Measurements from ENCODE around the gene NOP53. TPM values are rescaled to one million over a fixed set of nuclear protein-coding genes. Genes with fewer than 3 reads are reported as not detected.

NOP53 gene
- total RNA-seq, 1 experiment from 2014 or later, result 146 TPM

DNA sequence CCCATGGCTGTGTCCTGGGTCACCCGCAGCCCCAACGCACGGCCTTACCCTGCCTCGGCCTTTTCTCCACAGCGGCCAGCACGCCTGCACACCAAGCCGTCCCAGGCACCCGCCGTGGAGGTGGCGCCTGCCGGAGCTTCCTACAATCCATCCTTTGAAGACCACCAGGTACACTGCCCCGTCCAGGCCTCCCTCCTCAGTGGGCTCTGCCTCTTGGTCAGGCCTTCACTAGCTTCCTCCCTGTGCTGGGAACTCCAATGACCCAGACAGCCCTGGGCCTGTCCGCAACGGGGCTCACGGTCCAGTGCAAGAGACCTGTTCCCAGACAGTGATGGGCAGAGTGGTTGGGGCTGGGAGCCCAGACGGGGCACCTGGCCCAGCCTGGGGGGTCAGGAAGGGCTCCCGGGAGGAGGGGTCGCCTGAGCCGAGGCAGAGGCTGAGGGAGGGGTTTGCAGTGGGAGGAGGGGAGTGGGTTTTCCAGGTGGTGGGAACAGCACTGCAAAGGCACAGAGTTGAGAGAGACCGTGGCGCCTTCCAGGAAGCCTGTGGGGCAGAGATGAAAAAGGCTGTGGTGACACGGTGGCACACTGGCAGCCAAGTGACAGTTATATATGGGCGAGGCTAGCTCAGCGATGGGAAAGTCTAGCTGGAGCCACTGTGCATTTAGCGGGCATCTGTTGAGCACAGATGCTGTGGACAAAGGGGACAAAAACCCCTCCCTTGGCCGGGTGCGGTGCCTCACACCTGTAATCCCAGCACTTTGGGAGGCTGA is 7.3 kb downstream of the NOP53 start:
- TF ChIP-seq EZH2 (IDR thresholded peaks at IDR 0.05; ENCODE audit: borderline replicate concordance, low read depth, low read length, poor library complexity, severe bottlenecking), result no peak
- TF ChIP-seq, protein P1, sequence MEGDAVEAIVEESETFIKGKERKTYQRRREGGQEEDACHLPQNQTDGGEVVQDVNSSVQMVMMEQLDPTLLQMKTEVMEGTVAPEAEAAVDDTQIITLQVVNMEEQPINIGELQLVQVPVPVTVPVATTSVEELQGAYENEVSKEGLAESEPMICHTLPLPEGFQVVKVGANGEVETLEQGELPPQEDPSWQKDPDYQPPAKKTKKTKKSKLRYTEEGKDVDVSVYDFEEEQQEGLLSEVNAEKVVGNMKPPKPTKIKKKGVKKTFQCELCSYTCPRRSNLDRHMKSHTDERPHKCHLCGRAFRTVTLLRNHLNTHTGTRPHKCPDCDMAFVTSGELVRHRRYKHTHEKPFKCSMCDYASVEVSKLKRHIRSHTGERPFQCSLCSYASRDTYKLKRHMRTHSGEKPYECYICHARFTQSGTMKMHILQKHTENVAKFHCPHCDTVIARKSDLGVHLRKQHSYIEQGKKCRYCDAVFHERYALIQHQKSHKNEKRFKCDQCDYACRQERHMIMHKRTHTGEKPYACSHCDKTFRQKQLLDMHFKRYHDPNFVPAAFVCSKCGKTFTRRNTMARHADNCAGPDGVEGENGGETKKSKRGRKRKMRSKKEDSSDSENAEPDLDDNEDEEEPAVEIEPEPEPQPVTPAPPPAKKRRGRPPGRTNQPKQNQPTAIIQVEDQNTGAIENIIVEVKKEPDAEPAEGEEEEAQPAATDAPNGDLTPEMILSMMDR (conservative IDR thresholded peaks at IDR 0.05; ENCODE audit: low read depth, low read length), result no peak
- Histone ChIP-seq H3K9me3 (ENCODE audit: low read depth, low read length, poor library complexity, severe bottlenecking) (no peaks in the 10 kb centered on the region), H3K36me3 (ENCODE audit: insufficient read depth, low read length, poor library complexity, severe bottlenecking) (peaks cover 84% of the 10 kb centered on the region), H3K4me3 (ENCODE audit: low read depth, low read length, poor library complexity, severe bottlenecking) (no peak overlapping the region), H3K27ac (ENCODE audit: low read depth, low read length, poor library complexity, severe bottlenecking) (no peak overlapping the region), H3K27me3 (replicated peaks; ENCODE audit: insufficient read depth, low read depth, low read length, poor library complexity) (no peaks in the 10 kb centered on the region), H3K4me1 (ENCODE audit: insufficient read depth, low read length, poor library complexity, severe bottlenecking) (no peaks in the 10 kb centered on the region)
- CTCF ChIA-PET, result no interaction called here
- POLR2A ChIA-PET (ENCODE audit: low non-redundant PET), result no interaction called here
- DNase-seq (ENCODE audit: low spot score), result no peak
- intact Hi-C loops (cut with micrococcal nuclease; ENCODE audit: unreplicated experiment), result no loop called here
- no TSS peak for BruUV-seq (replicated peaks)

DNA sequence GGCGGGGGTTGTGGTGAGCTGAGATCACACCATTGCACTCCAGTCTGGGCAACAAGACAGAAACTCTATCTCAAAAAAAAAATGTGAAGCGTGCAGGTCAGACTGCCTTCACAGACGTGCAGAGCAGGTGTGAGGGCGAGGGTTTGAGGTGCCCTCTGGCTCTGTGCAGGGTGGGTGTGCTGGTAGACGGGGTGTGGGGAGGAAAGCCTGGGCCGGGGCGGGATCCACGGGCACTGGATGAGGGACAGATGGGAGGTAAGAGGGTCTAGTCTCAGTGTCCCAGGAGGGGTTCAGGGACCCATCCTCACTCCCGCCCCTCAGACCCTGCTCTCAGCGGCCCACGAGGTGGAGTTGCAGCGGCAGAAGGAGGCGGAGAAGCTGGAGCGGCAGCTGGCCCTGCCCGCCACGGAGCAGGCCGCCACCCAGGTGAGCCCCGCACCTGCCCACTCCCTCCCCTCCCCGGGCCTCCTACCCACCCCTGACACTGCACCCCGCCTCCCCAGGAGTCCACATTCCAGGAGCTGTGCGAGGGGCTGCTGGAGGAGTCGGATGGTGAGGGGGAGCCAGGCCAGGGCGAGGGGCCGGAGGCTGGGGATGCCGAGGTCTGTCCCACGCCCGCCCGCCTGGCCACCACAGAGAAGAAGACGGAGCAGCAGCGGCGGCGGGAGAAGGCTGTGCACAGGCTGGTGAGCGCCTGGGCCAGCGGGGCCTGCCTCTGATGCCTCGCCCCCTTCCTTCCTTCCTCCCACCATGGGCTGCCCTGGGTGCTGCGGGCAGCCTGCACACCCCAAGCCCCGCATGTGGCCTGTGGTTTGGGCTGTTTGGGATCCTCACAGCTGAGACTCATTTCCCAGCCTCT is 9.1 kb downstream of the NOP53 start:
- Histone ChIP-seq H3K27me3 (replicated peaks; ENCODE audit: insufficient read depth, low read depth, low read length, poor library complexity) (no peaks in the 10 kb centered on the region), H3K27ac (ENCODE audit: low read depth, low read length, poor library complexity, severe bottlenecking) (no peak overlapping the region), H3K4me3 (ENCODE audit: low read depth, low read length, poor library complexity, severe bottlenecking) (no peak overlapping the region), H3K36me3 (ENCODE audit: insufficient read depth, low read length, poor library complexity, severe bottlenecking) (peaks cover 77% of the 10 kb centered on the region), H3K9me3 (ENCODE audit: low read depth, low read length, poor library complexity, severe bottlenecking) (no peaks in the 10 kb centered on the region), H3K4me1 (ENCODE audit: insufficient read depth, low read length, poor library complexity, severe bottlenecking) (no peaks in the 10 kb centered on the region)
- POLR2A ChIA-PET (ENCODE audit: low non-redundant PET), result no interaction called here
- BruUV-seq (replicated peaks), result no TSS peak
- no peak for DNase-seq (ENCODE audit: low spot score)
- TF ChIP-seq EZH2 (IDR thresholded peaks at IDR 0.05; ENCODE audit: borderline replicate concordance, low read depth, low read length, poor library complexity, severe bottlenecking), result no peak
- TF ChIP-seq, protein P1 (conservative IDR thresholded peaks at IDR 0.05; ENCODE audit: low read depth, low read length), result no peak
- intact Hi-C loops (cut with micrococcal nuclease; ENCODE audit: unreplicated experiment), result no loop called here
- CTCF ChIA-PET, result no interaction called here

DNA sequence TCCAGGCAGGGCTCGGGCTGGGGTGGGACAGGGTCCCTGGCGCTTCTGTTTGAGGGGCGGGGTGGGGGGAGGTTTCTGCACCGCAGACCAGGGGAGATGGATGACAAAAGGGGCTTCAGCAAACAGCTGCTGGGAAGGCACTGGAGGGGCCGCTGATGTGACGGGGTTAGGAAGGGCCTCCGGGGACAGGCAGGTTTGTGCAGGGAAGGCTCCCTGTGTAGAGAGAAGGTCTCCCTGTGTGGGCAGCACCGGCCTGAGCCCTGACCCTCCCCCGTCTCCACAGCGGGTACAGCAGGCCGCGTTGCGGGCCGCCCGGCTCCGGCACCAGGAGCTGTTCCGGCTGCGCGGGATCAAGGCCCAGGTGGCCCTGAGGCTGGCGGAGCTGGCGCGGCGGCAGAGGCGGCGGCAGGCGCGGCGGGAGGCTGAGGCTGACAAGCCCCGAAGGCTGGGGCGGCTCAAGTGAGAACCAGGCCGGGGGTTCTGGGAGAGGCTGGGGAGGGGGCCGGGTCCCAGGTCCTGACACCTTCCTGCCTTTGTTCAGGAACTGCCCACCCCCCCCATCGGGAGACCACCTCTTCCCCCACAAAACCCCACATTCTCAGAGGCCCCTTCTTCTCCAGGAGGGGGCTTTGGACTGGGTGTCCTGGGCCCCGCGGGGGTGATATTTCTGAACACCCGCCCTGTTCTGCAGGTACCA is 9.9 kb downstream of the NOP53 start:
- intact Hi-C loops (cut with micrococcal nuclease; ENCODE audit: unreplicated experiment), result no loop called here
- no TSS peak for BruUV-seq (replicated peaks)
- Histone ChIP-seq H3K36me3 (ENCODE audit: insufficient read depth, low read length, poor library complexity, severe bottlenecking) (peaks cover 69% of the 10 kb centered on the region), H3K27me3 (replicated peaks; ENCODE audit: insufficient read depth, low read depth, low read length, poor library complexity) (no peaks in the 10 kb centered on the region), H3K4me1 (ENCODE audit: insufficient read depth, low read length, poor library complexity, severe bottlenecking) (no peaks in the 10 kb centered on the region), H3K27ac (ENCODE audit: low read depth, low read length, poor library complexity, severe bottlenecking) (no peak overlapping the region), H3K9me3 (ENCODE audit: low read depth, low read length, poor library complexity, severe bottlenecking) (no peaks in the 10 kb centered on the region), H3K4me3 (ENCODE audit: low read depth, low read length, poor library complexity, severe bottlenecking) (no peak overlapping the region)
- no peak for DNase-seq (ENCODE audit: low spot score)
- CTCF ChIA-PET, result no interaction called here
- TF ChIP-seq, protein P1 (conservative IDR thresholded peaks at IDR 0.05; ENCODE audit: low read depth, low read length), result no peak
- no peak for TF ChIP-seq EZH2 (IDR thresholded peaks at IDR 0.05; ENCODE audit: borderline replicate concordance, low read depth, low read length, poor library complexity, severe bottlenecking)
- POLR2A ChIA-PET (ENCODE audit: low non-redundant PET), result no interaction called here
